ENCODE measurements around the gene BICD2.
"Not testable (repeated sequence)": the region's sequence is repeated elsewhere in the genome, so short reads cannot be mapped to it uniquely, and the experiment has no call there.

BICD2 gene

GRCh38 chr9:92769990-92770359 lies 5.3 kb upstream of the BICD2 start:
- H3K36me3 ChIP-seq (ENCODE audit: insufficient read depth, low read length): no peaks in the 10 kb centered on the region; the same call in 1 of the 2 replicates
- no peak overlapping the region for H3K4me3 ChIP-seq (ENCODE audit: low read depth in 1 of 2, low read length in 2 of 2)
- no peaks in the 10 kb centered on the region for H3K79me2 ChIP-seq (ENCODE audit: insufficient read depth, low read length)
- ATAC-seq (ENCODE audit: insufficient read depth, low read depth): no peak
- no peak overlapping the region for H3K4me2 ChIP-seq (ENCODE audit: insufficient read depth, low read length)
- TF ChIP-seq EZH2 (IDR thresholded peaks at IDR 0.05; ENCODE audit: borderline replicate concordance, low read depth, low read length, severe bottlenecking) (no peak), CTCF (IDR thresholded peaks at IDR 0.05; ENCODE audit: borderline replicate concordance, extremely low read depth, low read length, poor library complexity, severe bottlenecking) (no peak)
- peaks cover 18% of the 10 kb centered on the region for H3K4me1 ChIP-seq (ENCODE audit: insufficient read depth, low read length)
- no peak for DNase-seq
- no peak overlapping the region for H3K27ac ChIP-seq (ENCODE audit: low read length)
- H4K20me1 ChIP-seq (ENCODE audit: insufficient read depth, low read length): no peaks in the 10 kb centered on the region
- H2AFZ ChIP-seq (ENCODE audit: low read depth, low read length): 0 out of 2 replicates have a peak overlapping the region, but pooled peaks have one; percentile 49
- no peaks in the 10 kb centered on the region for H3K9me3 ChIP-seq (ENCODE audit: insufficient read depth, low read length, severe bottlenecking)
- H3K9ac ChIP-seq (ENCODE audit: low read depth, low read length): no peak overlapping the region
- no peaks in the 10 kb centered on the region for H3K27me3 ChIP-seq (ENCODE audit: insufficient read depth, low read length, poor library complexity)

- Histone ChIP-seq H3K27ac (ENCODE audit: low read length) (no peak overlapping the region), H3K36me3 (ENCODE audit: insufficient read depth, low read length) (no peaks in the 10 kb centered on the region; the same call in 1 of the 2 replicates), H3K9ac (ENCODE audit: low read depth, low read length) (no peak overlapping the region), H3K4me2 (ENCODE audit: insufficient read depth, low read length) (no peak overlapping the region), H2AFZ (ENCODE audit: low read depth, low read length) (no peak overlapping the region), H4K20me1 (ENCODE audit: insufficient read depth, low read length) (no peaks in the 10 kb centered on the region), H3K27me3 (ENCODE audit: insufficient read depth, low read length, poor library complexity) (no peaks in the 10 kb centered on the region), H3K9me3 (ENCODE audit: insufficient read depth, low read length, severe bottlenecking) (no peaks in the 10 kb centered on the region), H3K79me2 (ENCODE audit: insufficient read depth, low read length) (peaks cover 3% of the 10 kb centered on the region), H3K4me1 (ENCODE audit: insufficient read depth, low read length) (peaks cover 18% of the 10 kb centered on the region), H3K4me3 (ENCODE audit: low read depth in 1 of 2, low read length in 2 of 2) (no peak overlapping the region)
- DNase-seq (no peak), ATAC-seq (ENCODE audit: insufficient read depth, low read depth) (no peak)
- TF ChIP-seq EZH2 (IDR thresholded peaks at IDR 0.05; ENCODE audit: borderline replicate concordance, low read depth, low read length, severe bottlenecking): no peak
- TF ChIP-seq CTCF (IDR thresholded peaks at IDR 0.05; ENCODE audit: borderline replicate concordance, extremely low read depth, low read length, poor library complexity, severe bottlenecking): no peak
Measured at GRCh38 chr9:92769286-92769685, 4.7 kb upstream of the BICD2 start.

- H3K9ac ChIP-seq (ENCODE audit: low read depth, low read length); DNase-seq; H3K27ac ChIP-seq (ENCODE audit: low read length); ATAC-seq (ENCODE audit: insufficient read depth, low read depth); H3K9me3 ChIP-seq (ENCODE audit: insufficient read depth, low read length, severe bottlenecking); H3K4me2 ChIP-seq (ENCODE audit: insufficient read depth, low read length); H4K20me1 ChIP-seq (ENCODE audit: insufficient read depth, low read length); H3K36me3 ChIP-seq (ENCODE audit: insufficient read depth, low read length); H3K79me2 ChIP-seq (ENCODE audit: insufficient read depth, low read length); H3K4me3 ChIP-seq (ENCODE audit: low read depth in 1 of 2, low read length in 2 of 2); H2AFZ ChIP-seq (ENCODE audit: low read depth, low read length); H3K27me3 ChIP-seq (ENCODE audit: insufficient read depth, low read length, poor library complexity): not testable (repeated sequence)
- peaks cover 18% of the 10 kb centered on the region for H3K4me1 ChIP-seq (ENCODE audit: insufficient read depth, low read length)
Measured at GRCh38 chr9:92768816-92769215, 4.2 kb upstream of the BICD2 start.

GRCh38 chr9:92767066-92768054 lies 2.7 kb upstream of the BICD2 start:
- Histone ChIP-seq H3K4me3 (ENCODE audit: low read depth in 1 of 2, low read length in 2 of 2) (no peak overlapping the region), H3K27me3 (ENCODE audit: insufficient read depth, low read length, poor library complexity) (no peaks in the 10 kb centered on the region), H3K27ac (ENCODE audit: low read length) (no peak overlapping the region), H3K36me3 (ENCODE audit: insufficient read depth, low read length) (no peaks in the 10 kb centered on the region; the same call in 1 of the 2 replicates), H3K79me2 (ENCODE audit: insufficient read depth, low read length) (peaks cover 22% of the 10 kb centered on the region), H3K4me2 (ENCODE audit: insufficient read depth, low read length) (no peak overlapping the region), H3K9me3 (ENCODE audit: insufficient read depth, low read length, severe bottlenecking) (no peaks in the 10 kb centered on the region), H3K4me1 (ENCODE audit: insufficient read depth, low read length) (peaks cover 33% of the 10 kb centered on the region), H3K9ac (ENCODE audit: low read depth, low read length) (no peak overlapping the region), H2AFZ (ENCODE audit: low read depth, low read length) (no peak overlapping the region), H4K20me1 (ENCODE audit: insufficient read depth, low read length) (peaks cover 16% of the 10 kb centered on the region)
- DNase-seq (no peak), ATAC-seq (ENCODE audit: insufficient read depth, low read depth) (no peak)
- no peak for TF ChIP-seq CTCF (IDR thresholded peaks at IDR 0.05; ENCODE audit: borderline replicate concordance, extremely low read depth, low read length, poor library complexity, severe bottlenecking)
- no peak for TF ChIP-seq EZH2 (IDR thresholded peaks at IDR 0.05; ENCODE audit: borderline replicate concordance, low read depth, low read length, severe bottlenecking)
